HepG2 (cell line): ENCODE data around the gene SMAD6. TPM values are rescaled to one million over a fixed set of nuclear protein-coding genes. Genes with fewer than 3 reads are reported as not detected.

ENCODE experiments used
- HNRNPH1 ChIP-seq: fragments of 200-400 bp; formaldehyde crosslinking; optimal IDR thresholded peaks from 2 replicates; pipeline ENCODE3; 2017; ENCODE audit warnings: mild to moderate bottlenecking, low read depth, low read length
- MTA3 ChIP-seq: sonication (generic); formaldehyde crosslinking; IDR thresholded peaks from 2 replicates; pipeline ENCODE4 v1.4.0; 2020; ENCODE audit warnings: missing genetic modification reagents
- PHF8 ChIP-seq: sonication (generic); formaldehyde crosslinking; IDR thresholded peaks from 2 replicates; pipeline ENCODE4 v1.5.0; 2020; ENCODE audit warnings: missing genetic modification reagents
- SNAPC2 ChIP-seq: sonication (generic); formaldehyde crosslinking; IDR thresholded peaks from 2 replicates; pipeline ENCODE4 v1.8.1; 2022; ENCODE audit warnings: mild to moderate bottlenecking, missing genetic modification reagents
- ZNF329 ChIP-seq: sonication (generic); formaldehyde crosslinking; IDR thresholded peaks from 2 replicates; pipeline ENCODE4 v1.9.0; 2021; ENCODE audit warnings: low read depth, mild to moderate bottlenecking, missing genetic modification reagents
- ZNF75D ChIP-seq: sonication (generic); formaldehyde crosslinking; IDR thresholded peaks from 2 replicates; pipeline ENCODE4 v1.8.1; 2023; ENCODE audit warnings: missing genetic modification reagents, mild to moderate bottlenecking, borderline replicate concordance
- polyA plus RNA-seq, 8 experiments: library from polyadenylated mRNA; depleted of rRNA in 3 of 8; stranded (reverse) in 7 of 8; unstranded in 1 of 8; fragments of >200 nt; fragmentation: Illumina TruSeq in 4 of 8; extraction: Trizol in 4 of 8; gene quantifications; 2 replicates each; pipeline versions ENCODE4 v1.2.1 to v1.2.3, GENCODE V29; 2011 to 2016; ENCODE audit warnings: low read depth in 4 of 8, missing spikeins in 1 of 8, mixed read lengths in 1 of 8; ENCODE audit not compliant: insufficient read depth in 1 of 8
- total RNA-seq, 5 experiments: library from RNA; depleted of rRNA; stranded (reverse); fragments of >200 nt; fragmentation: Illumina TruSeq; extraction: Trizol; gene quantifications; 2 replicates each; pipeline ENCODE4 v1.2.3, GENCODE V29; 2016; ENCODE audit warnings: low read depth in 1 of 5
- TF ChIP-seq, protein P1 (sequence below): sonication (generic); formaldehyde crosslinking; IDR thresholded peaks from 2 replicates; pipeline ENCODE4 v1.4.0; 2020; ENCODE audit warnings: mild to moderate bottlenecking, missing genetic modification reagents
- TF ChIP-seq, protein P2 (sequence below): sonication (generic); formaldehyde crosslinking; IDR thresholded peaks from 2 replicates; pipeline ENCODE4 v1.5.0; 2020; ENCODE audit warnings: missing genetic modification reagents, mild to moderate bottlenecking, borderline replicate concordance
- TF ChIP-seq, protein P3 (sequence below): sonication (generic); formaldehyde crosslinking; IDR thresholded peaks from 2 replicates; pipeline ENCODE4 v1.5.0; 2020; ENCODE audit warnings: missing genetic modification reagents
- TF ChIP-seq, protein P4 (sequence below): sonication (generic); formaldehyde crosslinking; IDR thresholded peaks from 2 replicates; pipeline ENCODE4 v1.4.0; 2020; ENCODE audit warnings: low read depth, missing genetic modification reagents
- TF ChIP-seq, protein P5 (sequence below): sonication (generic); formaldehyde crosslinking; IDR thresholded peaks from 2 replicates; pipeline ENCODE4 v1.8.0; 2022; ENCODE audit warnings: mild to moderate bottlenecking, missing genetic modification reagents, moderate library complexity

SMAD6 gene
- total and polyA plus RNA-seq, 2 of the 13 experiments (the other 11 are each of a cell fraction or from before 2014, with no cell fraction given) = 3.3 to 4.4 TPM

DNA sequence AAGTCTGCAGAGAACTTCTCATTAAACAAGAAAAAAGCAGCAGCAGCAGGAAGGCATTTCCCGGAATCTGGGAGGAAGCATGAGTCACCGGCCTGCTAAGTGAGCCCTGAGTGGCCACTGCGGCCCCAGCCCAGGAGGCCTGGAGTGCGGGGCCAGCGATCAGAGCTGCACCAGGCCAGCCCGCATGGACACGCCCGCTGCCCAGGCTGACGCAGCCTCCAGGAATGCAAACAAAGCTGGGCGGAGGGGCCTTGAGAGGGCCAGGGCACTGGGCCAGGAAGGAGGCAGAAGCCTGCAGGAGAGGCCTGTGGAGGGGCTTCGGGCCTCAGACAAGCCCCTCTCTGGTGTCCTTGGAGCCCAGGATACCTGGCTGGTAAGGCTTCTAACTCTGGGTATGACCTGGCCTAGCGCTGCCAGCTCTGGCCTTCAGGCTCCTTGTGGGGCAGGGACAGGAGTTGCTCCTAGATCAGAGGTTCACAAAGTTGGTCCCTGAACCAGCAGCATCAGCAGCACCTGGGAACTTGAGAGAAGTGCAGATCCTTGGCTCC lies 101.2 kb downstream of the SMAD6 start (continued):
- TF ChIP-seq, protein P1, sequence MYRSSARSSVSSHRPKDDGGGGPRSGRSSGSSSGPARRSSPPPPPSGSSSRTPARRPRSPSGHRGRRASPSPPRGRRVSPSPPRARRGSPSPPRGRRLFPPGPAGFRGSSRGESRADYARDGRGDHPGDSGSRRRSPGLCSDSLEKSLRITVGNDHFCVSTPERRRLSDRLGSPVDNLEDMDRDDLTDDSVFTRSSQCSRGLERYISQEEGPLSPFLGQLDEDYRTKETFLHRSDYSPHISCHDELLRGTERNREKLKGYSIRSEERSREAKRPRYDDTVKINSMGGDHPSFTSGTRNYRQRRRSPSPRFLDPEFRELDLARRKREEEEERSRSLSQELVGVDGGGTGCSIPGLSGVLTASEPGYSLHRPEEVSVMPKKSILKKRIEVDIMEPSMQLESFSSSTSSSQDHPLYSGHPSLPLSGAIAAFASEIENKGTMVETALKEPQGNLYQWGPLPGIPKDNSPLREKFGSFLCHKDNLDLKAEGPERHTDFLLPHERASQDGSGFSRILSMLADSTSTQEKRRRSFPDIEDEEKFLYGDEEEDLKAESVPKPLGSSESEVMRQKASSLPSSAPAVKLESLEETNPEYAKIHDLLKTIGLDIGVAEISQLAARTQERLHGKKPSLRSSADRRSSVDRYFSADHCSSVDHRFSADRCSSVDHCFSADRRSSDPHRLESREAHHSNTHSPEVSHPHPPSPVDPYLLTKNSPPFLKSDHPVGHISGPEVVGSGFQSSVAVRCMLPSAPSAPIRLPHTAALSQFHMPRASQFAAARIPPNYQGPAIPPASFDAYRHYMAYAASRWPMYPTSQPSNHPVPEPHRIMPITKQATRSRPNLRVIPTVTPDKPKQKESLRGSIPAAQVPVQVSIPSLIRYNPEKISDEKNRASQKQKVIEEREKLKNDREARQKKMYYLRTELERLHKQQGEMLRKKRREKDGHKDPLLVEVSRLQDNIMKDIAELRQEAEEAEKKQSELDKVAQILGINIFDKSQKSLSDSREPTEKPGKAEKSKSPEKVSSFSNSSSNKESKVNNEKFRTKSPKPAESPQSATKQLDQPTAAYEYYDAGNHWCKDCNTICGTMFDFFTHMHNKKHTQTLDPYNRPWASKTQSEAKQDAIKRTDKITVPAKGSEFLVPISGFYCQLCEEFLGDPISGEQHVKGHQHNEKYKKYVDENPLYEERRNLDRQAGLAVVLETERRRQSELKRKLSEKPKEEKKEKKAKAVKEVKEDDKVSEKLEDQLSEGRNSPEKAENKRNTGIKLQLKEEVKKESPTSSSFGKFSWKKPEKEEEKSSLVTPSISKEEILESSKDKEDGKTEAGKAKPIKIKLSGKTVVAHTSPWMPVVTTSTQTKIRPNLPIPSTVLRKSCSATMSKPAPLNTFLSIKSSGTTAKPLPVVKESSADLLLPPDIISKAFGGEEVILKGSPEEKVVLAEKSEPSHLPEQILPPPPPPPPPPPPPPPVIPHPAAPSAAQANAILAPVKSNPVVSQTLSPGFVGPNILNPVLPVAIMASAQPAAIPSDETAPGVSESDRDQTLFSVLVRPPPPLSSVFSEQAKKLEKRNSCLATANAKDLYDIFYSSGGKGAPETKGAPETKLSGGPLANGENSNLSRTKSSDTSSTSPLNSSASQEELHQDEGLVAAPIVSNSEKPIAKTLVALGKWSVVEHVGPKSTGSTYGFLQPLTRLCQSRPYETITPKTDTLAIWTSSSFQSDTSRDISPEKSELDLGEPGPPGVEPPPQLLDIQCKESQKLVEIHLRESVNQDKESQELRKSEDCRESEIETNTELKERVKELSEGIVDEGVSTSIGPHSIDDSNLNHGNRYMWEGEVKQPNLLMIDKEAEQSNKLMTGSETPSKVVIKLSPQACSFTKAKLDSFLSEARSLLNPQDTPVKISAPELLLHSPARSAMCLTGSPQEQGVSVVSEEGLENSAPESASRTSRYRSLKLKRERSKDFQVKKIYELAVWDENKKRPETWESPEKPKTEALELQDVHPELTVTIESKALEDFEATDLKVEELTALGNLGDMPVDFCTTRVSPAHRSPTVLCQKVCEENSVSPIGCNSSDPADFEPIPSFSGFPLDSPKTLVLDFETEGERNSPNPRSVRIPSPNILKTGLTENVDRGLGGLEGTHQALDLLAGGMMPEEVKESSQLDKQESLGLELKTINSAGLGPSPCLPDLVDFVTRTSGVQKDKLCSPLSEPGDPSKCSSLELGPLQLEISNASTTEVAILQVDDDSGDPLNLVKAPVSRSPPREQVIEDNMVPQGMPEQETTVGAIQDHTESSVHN (CRISPR knock-in tag) = no peak
- TF ChIP-seq, protein P2, sequence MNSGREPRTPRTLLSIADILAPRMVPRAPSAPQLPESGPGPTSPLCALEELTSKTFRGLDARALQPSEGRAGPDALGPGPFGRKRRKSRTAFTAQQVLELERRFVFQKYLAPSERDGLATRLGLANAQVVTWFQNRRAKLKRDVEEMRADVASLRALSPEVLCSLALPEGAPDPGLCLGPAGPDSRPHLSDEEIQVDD (CRISPR knock-in tag) = no peak
- TF ChIP-seq MTA3 (CRISPR knock-in tag) = no peak
- TF ChIP-seq, protein P3, sequence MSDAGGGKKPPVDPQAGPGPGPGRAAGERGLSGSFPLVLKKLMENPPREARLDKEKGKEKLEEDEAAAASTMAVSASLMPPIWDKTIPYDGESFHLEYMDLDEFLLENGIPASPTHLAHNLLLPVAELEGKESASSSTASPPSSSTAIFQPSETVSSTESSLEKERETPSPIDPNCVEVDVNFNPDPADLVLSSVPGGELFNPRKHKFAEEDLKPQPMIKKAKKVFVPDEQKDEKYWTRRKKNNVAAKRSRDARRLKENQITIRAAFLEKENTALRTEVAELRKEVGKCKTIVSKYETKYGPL (CRISPR knock-in tag) = no peak
- TF ChIP-seq ZNF75D (CRISPR knock-in tag) = no peak
- TF ChIP-seq PHF8 (CRISPR knock-in tag) = peak; percentile 46
- TF ChIP-seq, protein P4, sequence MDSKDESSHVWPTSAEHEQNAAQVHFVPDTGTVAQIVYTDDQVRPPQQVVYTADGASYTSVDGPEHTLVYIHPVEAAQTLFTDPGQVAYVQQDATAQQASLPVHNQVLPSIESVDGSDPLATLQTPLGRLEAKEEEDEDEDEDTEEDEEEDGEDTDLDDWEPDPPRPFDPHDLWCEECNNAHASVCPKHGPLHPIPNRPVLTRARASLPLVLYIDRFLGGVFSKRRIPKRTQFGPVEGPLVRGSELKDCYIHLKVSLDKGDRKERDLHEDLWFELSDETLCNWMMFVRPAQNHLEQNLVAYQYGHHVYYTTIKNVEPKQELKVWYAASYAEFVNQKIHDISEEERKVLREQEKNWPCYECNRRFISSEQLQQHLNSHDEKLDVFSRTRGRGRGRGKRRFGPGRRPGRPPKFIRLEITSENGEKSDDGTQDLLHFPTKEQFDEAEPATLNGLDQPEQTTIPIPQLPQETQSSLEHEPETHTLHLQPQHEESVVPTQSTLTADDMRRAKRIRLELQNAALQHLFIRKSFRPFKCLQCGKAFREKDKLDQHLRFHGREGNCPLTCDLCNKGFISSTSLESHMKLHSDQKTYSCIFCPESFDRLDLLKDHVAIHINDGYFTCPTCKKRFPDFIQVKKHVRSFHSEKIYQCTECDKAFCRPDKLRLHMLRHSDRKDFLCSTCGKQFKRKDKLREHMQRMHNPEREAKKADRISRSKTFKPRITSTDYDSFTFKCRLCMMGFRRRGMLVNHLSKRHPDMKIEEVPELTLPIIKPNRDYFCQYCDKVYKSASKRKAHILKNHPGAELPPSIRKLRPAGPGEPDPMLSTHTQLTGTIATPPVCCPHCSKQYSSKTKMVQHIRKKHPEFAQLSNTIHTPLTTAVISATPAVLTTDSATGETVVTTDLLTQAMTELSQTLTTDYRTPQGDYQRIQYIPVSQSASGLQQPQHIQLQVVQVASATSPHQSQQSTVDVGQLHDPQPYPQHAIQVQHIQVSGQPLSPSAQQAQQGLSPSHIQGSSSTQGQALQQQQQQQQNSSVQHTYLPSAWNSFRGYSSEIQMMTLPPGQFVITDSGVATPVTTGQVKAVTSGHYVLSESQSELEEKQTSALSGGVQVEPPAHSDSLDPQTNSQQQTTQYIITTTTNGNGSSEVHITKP = peak; percentile 70; the same call in 1 of the 2 replicates
- no peak for TF ChIP-seq ZNF329 (CRISPR knock-in tag)
- no peak for TF ChIP-seq HNRNPH1
- TF ChIP-seq SNAPC2 (CRISPR knock-in tag) = no peak
- TF ChIP-seq, protein P5, sequence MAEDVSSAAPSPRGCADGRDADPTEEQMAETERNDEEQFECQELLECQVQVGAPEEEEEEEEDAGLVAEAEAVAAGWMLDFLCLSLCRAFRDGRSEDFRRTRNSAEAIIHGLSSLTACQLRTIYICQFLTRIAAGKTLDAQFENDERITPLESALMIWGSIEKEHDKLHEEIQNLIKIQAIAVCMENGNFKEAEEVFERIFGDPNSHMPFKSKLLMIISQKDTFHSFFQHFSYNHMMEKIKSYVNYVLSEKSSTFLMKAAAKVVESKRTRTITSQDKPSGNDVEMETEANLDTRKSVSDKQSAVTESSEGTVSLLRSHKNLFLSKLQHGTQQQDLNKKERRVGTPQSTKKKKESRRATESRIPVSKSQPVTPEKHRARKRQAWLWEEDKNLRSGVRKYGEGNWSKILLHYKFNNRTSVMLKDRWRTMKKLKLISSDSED (CRISPR knock-in tag) = no peak
